ENCODE data around the gene FRMPD2.

Gene FRMPD2

GRCh38 chr10:48235501-48235900 is 39.0 kb downstream of the FRMPD2 start:
- no peak for TF ChIP-seq CTCF (IDR thresholded peaks at IDR 0.05)
- H3K9me3 ChIP-seq, result no peaks in the 10 kb centered on the region
- DNase-seq, result no peak

GRCh38 chr10:48234787-48235186 is 39.7 kb downstream of the FRMPD2 start:
- no peak for DNase-seq

More at GRCh38 chr10:48235501-48235900, 39.0 kb downstream of the FRMPD2 start:
- intact Hi-C loops (cut with DNase I; ENCODE audit: low total_unique reads), result no loop called here
- H3K27me3 ChIP-seq, result peaks cover 0 to 11% of the 10 kb centered on the region in 2 donors
- no peaks in the 10 kb centered on the region for H3K36me3 ChIP-seq
- no peak overlapping the region for H3K27ac ChIP-seq
- H3K4me1 ChIP-seq, result no peaks in the 10 kb centered on the region
- no peak overlapping the region for H3K4me3 ChIP-seq

GRCh38 chr10:48234295-48234694 is 40.2 kb downstream of the FRMPD2 start:
- H3K27ac ChIP-seq, result no peak overlapping the region
- DNase-seq, result no peak
- H3K4me3 ChIP-seq, result no peak overlapping the region
- H3K36me3 ChIP-seq, result no peaks in the 10 kb centered on the region
- intact Hi-C loops (cut with DNase I; ENCODE audit: low total_unique reads), result no loop called here
- no peak for TF ChIP-seq CTCF (IDR thresholded peaks at IDR 0.05)
- no peaks in the 10 kb centered on the region for H3K9me3 ChIP-seq
- peaks cover 0 to 11% of the 10 kb centered on the region in 2 donors for H3K27me3 ChIP-seq
- no peaks in the 10 kb centered on the region for H3K4me1 ChIP-seq

More at GRCh38 chr10:48234787-48235186, 39.7 kb downstream of the FRMPD2 start:
- no peak for TF ChIP-seq CTCF (IDR thresholded peaks at IDR 0.05)
- H3K27me3 ChIP-seq, result peaks cover 0 to 11% of the 10 kb centered on the region in 2 donors
- no peaks in the 10 kb centered on the region for H3K36me3 ChIP-seq
- H3K9me3 ChIP-seq, result no peaks in the 10 kb centered on the region
- no peak overlapping the region for H3K27ac ChIP-seq
- no peak overlapping the region for H3K4me3 ChIP-seq
- no peaks in the 10 kb centered on the region for H3K4me1 ChIP-seq
- intact Hi-C loops (cut with DNase I; ENCODE audit: low total_unique reads), result no loop called here

DNA sequence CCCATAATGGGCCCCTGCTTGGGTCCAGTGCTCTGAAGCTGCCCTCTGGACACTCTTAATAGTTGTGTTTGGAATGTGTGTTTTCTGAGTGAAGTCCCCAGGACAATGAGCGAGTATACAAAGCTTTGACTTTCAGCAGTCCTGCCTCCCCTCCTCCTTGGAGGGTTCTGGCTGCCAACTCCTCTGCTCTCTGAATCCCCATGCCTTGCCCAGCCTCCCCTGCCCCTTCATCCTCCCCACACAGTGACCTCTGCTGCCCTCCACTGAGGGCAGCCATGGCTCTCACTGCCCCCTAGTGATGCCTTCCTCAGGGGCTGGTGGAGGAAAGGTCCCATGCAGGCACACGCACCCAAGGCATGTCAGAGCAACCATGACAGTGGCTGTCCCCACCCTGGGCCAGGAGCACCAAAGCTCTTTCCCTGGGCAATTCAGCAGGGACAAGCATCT is 40.9 kb downstream of the FRMPD2 start:
- no peaks in the 10 kb centered on the region for H3K36me3 ChIP-seq
- peaks cover 0 to 11% of the 10 kb centered on the region in 2 donors for H3K27me3 ChIP-seq
- TF ChIP-seq CTCF (IDR thresholded peaks at IDR 0.05), result no peak
- intact Hi-C loops (cut with DNase I; ENCODE audit: low total_unique reads), result no loop called here
- H3K27ac ChIP-seq, result no peak overlapping the region
- DNase-seq, result no peak
- no peaks in the 10 kb centered on the region for H3K9me3 ChIP-seq
- H3K4me1 ChIP-seq, result no peaks in the 10 kb centered on the region
- no peak overlapping the region for H3K4me3 ChIP-seq

GRCh38 chr10:48232717-48233447 is 41.6 kb downstream of the FRMPD2 start:
- H3K27me3 ChIP-seq, result peaks cover 0 to 11% of the 10 kb centered on the region in 2 donors
- H3K4me3 ChIP-seq, result no peak overlapping the region
- H3K4me1 ChIP-seq, result no peaks in the 10 kb centered on the region
- no peak overlapping the region for H3K27ac ChIP-seq
- no peak for TF ChIP-seq CTCF (IDR thresholded peaks at IDR 0.05)
- no peaks in the 10 kb centered on the region for H3K9me3 ChIP-seq
- no peak for DNase-seq
- intact Hi-C loops (cut with DNase I; ENCODE audit: low total_unique reads), result no loop called here
- H3K36me3 ChIP-seq, result no peaks in the 10 kb centered on the region
